WTC11 (cell line): Measurements from ENCODE around the gene SLC7A6OS. TPM values are rescaled to one million over a fixed set of nuclear protein-coding genes. Genes with fewer than 3 reads are reported as not detected.

ENCODE experiments used
- ATAC-seq: fragments of 200-7000 bp; cut with Tn5 transposase; 2 replicates; pipeline ENCODE4 v1.10.0; 2021; ENCODE audit warnings: mild to moderate bottlenecking, moderate library complexity
- CTCF ChIA-PET: fragments of 300-600 bp; sonication (Branson Sonifier 250); formaldehyde crosslinking; loops from one replicate; lab custom pipeline; 2021; ENCODE audit warnings: antibody characterized with exemption; lab: Charles Lee
- POLR2A ChIA-PET: fragments of 350-600 bp; sonication (Branson Sonifier 250); formaldehyde crosslinking; loops from one replicate; lab custom pipeline; 2021; ENCODE audit warnings: antibody characterized with exemption; lab: Charles Lee
- DNase-seq: peaks from one replicate; pipeline ENCODE4 v3.0.0; 2021; ENCODE audit warnings: low spot score
- H3K27ac Mint-ChIP-seq: 2 replicates; pipeline ENCODE4 v1.8.0; 2021; ENCODE audit warnings: mixed read lengths
- H3K27me3 Mint-ChIP-seq: 2 replicates; pipeline ENCODE4 v1.8.0; 2021; ENCODE audit warnings: low read depth, mild to moderate bottlenecking, moderate library complexity, mixed read lengths
- H3K36me3 Mint-ChIP-seq: 2 replicates; pipeline ENCODE4 v1.8.0; 2021; ENCODE audit warnings: mixed read lengths
- H3K4me1 Mint-ChIP-seq: 2 replicates; pipeline ENCODE4 v1.8.0; 2022; ENCODE audit warnings: mixed read lengths
- H3K4me3 Mint-ChIP-seq: 2 replicates; pipeline ENCODE4 v1.8.0; 2021; ENCODE audit warnings: mild to moderate bottlenecking, moderate library complexity, mixed read lengths
- H3K9me3 Mint-ChIP-seq: 2 replicates; pipeline ENCODE4 v1.8.0; 2021; ENCODE audit warnings: mixed read lengths
- ELF4 ChIP-seq: sonication (generic); formaldehyde crosslinking; IDR thresholded peaks from 2 replicates; pipeline ENCODE4 v1.8.1; 2022; ENCODE audit warnings: low read depth, mild to moderate bottlenecking, moderate library complexity, missing genetic modification reagents
- GABPB1 ChIP-seq: sonication (generic); formaldehyde crosslinking; IDR thresholded peaks from 2 replicates; pipeline ENCODE4 v1.8.1; 2023; ENCODE audit warnings: mild to moderate bottlenecking, missing genetic modification reagents
- GTF2I ChIP-seq: fragments of 250-450 bp; sonication (Bioruptor Pico); conservative IDR thresholded peaks from 2 replicates; pipeline ENCODE4 v1.4.0; 2021; ENCODE audit warnings: mild to moderate bottlenecking
- JUN ChIP-seq: sonication (generic); formaldehyde crosslinking; IDR thresholded peaks from 2 replicates; pipeline ENCODE4 v1.8.0; 2023; ENCODE audit warnings: mild to moderate bottlenecking, missing genetic modification reagents
- PRRX2 ChIP-seq: fragments of 250-450 bp; sonication (Bioruptor Pico); IDR thresholded peaks from 2 replicates; pipeline ENCODE4 v1.8.0; 2021; ENCODE audit warnings: mild to moderate bottlenecking
- SMAD4 ChIP-seq: sonication (generic); formaldehyde crosslinking; IDR thresholded peaks from 2 replicates; pipeline ENCODE4 v1.8.0; 2022; ENCODE audit warnings: mild to moderate bottlenecking, missing genetic modification reagents
- SOX15 ChIP-seq: fragments of 250-450 bp; sonication (Bioruptor Pico); IDR thresholded peaks from 2 replicates; pipeline ENCODE4 v1.9.0; 2021; ENCODE audit warnings: mild to moderate bottlenecking
- ZNF121 ChIP-seq: sonication (generic); formaldehyde crosslinking; IDR thresholded peaks from 2 replicates; pipeline ENCODE4 v1.8.0; 2023; ENCODE audit warnings: missing genetic modification reagents
- total RNA-seq: library from RNA; stranded (reverse); gene quantifications from 3 replicates; pipeline ENCODE4 v1.2.3, GENCODE V29; 2021
- TF ChIP-seq, protein P1 (sequence below): sonication (generic); formaldehyde crosslinking; IDR thresholded peaks from 2 replicates; pipeline ENCODE4 v1.8.0; 2023; ENCODE audit warnings: mild to moderate bottlenecking, missing genetic modification reagents
- TF ChIP-seq, protein P2 (sequence below): sonication (generic); formaldehyde crosslinking; IDR thresholded peaks from 2 replicates; pipeline ENCODE4 v1.8.1; 2022; ENCODE audit warnings: low read depth, mild to moderate bottlenecking, moderate library complexity, missing genetic modification reagents, borderline replicate concordance
- TF ChIP-seq, protein P3 (sequence below): fragments of 250-450 bp; sonication (Bioruptor Pico); conservative IDR thresholded peaks from 2 replicates; pipeline ENCODE4 v1.9.0; 2021; ENCODE audit warnings: mild to moderate bottlenecking
- TF ChIP-seq, protein P4 (sequence below): sonication (generic); formaldehyde crosslinking; IDR thresholded peaks from 2 replicates; pipeline ENCODE4 v1.8.1; 2023; ENCODE audit warnings: mild to moderate bottlenecking, missing genetic modification reagents
- TF ChIP-seq, protein P5 (sequence below): sonication (generic); formaldehyde crosslinking; IDR thresholded peaks from 2 replicates; pipeline ENCODE4 v1.8.0; 2022; ENCODE audit warnings: missing genetic modification reagents
- TF ChIP-seq, protein P6 (sequence below): sonication (generic); formaldehyde crosslinking; IDR thresholded peaks from 2 replicates; pipeline ENCODE4 v1.8.0; 2022; ENCODE audit warnings: mild to moderate bottlenecking, missing genetic modification reagents
- TF ChIP-seq, protein P7 (sequence below): sonication (generic); formaldehyde crosslinking; IDR thresholded peaks from 2 replicates; pipeline ENCODE4 v1.8.0; 2022; ENCODE audit warnings: mild to moderate bottlenecking, missing genetic modification reagents
- TF ChIP-seq, protein P8 (sequence below): fragments of 250-450 bp; sonication (Bioruptor Pico); IDR thresholded peaks from 2 replicates; pipeline ENCODE4 v1.9.0; 2021; ENCODE audit warnings: mild to moderate bottlenecking

SLC7A6OS gene
- total RNA-seq, 1 experiment from 2014 or later, result 22.6 TPM

DNA sequence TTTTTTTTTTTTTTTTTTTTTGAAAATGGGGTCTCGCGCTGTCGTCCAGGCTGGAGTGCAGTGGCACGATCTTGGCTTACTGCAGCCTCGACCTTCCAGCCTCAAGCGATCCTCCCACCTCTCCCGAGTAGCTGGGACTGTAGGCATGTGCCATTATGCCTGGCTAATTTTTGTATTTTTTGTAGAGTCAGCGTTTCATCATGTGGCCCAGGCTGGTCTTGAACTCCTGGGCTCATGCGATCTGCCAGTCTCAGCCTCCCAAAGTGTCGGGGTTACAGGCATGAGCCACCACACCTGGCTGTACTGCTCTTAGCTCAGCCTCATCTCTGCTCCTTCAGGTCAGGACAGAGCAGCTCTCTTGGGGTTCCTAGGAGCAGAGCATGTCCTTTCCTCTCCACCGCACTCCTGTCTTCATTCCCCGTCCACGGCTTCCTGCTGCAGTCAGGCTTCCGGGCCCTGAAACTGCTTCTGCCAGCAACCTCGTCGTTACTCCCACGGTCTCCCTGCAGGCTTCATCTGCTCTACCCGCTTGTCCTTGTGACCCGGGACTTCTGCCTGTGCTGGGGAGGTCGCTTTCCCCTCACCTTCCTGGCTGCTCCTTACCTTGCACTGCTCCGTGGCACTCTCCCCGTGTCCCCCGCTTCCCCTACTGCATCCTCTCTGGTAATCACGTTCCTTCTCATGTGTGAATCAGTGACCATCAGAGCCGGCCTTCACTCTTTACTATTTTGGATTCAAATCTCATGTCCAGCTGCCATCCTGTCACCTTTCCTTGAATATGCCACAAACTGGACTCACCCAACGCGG, 38.1 kb upstream of the SLC7A6OS start (continued):
- TF ChIP-seq, protein P1, sequence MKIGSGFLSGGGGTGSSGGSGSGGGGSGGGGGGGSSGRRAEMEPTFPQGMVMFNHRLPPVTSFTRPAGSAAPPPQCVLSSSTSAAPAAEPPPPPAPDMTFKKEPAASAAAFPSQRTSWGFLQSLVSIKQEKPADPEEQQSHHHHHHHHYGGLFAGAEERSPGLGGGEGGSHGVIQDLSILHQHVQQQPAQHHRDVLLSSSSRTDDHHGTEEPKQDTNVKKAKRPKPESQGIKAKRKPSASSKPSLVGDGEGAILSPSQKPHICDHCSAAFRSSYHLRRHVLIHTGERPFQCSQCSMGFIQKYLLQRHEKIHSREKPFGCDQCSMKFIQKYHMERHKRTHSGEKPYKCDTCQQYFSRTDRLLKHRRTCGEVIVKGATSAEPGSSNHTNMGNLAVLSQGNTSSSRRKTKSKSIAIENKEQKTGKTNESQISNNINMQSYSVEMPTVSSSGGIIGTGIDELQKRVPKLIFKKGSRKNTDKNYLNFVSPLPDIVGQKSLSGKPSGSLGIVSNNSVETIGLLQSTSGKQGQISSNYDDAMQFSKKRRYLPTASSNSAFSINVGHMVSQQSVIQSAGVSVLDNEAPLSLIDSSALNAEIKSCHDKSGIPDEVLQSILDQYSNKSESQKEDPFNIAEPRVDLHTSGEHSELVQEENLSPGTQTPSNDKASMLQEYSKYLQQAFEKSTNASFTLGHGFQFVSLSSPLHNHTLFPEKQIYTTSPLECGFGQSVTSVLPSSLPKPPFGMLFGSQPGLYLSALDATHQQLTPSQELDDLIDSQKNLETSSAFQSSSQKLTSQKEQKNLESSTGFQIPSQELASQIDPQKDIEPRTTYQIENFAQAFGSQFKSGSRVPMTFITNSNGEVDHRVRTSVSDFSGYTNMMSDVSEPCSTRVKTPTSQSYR (CRISPR knock-in tag), result no peak
- TF ChIP-seq GTF2I (no peak), SMAD4 (CRISPR knock-in tag) (no peak), PRRX2 (CRISPR knock-in tag) (no peak), SOX15 (no peak), ZNF121 (no peak)
- TF ChIP-seq, protein P2, sequence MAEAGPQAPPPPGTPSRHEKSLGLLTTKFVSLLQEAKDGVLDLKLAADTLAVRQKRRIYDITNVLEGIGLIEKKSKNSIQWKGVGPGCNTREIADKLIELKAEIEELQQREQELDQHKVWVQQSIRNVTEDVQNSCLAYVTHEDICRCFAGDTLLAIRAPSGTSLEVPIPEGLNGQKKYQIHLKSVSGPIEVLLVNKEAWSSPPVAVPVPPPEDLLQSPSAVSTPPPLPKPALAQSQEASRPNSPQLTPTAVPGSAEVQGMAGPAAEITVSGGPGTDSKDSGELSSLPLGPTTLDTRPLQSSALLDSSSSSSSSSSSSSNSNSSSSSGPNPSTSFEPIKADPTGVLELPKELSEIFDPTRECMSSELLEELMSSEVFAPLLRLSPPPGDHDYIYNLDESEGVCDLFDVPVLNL (CRISPR knock-in tag), result no peak
- TF ChIP-seq, protein P3, sequence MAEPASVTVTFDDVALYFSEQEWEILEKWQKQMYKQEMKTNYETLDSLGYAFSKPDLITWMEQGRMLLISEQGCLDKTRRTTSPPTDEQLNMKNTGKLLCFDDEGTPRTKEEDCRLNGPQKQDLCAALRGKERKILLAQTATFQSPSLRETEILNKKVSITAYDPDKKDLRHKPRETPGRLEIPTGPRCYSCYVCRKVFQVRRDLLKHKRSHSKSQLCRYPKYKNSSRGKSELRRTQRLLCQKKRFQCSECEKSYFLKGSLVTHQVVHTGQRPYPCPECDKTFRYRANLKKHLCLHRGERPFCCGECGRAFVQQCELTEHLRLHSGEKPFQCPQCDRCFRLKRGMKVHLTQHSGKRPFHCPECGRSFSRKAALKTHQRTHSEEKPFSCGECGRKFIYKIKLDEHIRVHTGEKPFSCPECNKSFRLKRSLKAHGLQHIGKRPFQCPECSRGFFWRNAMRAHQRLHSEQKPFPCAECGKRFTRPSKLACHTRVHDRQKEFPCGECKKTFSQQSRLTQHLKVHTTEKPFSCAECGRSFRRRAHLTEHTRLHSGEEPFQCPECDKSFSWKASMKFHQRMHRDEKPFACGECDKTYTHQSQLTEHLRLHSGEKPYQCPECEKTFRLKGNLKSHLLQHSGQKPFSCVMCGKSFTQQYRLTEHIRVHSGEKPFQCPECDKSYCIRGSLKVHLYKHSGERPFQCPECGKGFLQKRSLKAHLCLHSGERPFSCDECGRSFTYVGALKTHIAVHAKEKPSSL, result no peak
- TF ChIP-seq, protein P4, sequence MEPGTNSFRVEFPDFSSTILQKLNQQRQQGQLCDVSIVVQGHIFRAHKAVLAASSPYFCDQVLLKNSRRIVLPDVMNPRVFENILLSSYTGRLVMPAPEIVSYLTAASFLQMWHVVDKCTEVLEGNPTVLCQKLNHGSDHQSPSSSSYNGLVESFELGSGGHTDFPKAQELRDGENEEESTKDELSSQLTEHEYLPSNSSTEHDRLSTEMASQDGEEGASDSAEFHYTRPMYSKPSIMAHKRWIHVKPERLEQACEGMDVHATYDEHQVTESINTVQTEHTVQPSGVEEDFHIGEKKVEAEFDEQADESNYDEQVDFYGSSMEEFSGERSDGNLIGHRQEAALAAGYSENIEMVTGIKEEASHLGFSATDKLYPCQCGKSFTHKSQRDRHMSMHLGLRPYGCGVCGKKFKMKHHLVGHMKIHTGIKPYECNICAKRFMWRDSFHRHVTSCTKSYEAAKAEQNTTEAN (CRISPR knock-in tag), result no peak
- TF ChIP-seq, protein P5, sequence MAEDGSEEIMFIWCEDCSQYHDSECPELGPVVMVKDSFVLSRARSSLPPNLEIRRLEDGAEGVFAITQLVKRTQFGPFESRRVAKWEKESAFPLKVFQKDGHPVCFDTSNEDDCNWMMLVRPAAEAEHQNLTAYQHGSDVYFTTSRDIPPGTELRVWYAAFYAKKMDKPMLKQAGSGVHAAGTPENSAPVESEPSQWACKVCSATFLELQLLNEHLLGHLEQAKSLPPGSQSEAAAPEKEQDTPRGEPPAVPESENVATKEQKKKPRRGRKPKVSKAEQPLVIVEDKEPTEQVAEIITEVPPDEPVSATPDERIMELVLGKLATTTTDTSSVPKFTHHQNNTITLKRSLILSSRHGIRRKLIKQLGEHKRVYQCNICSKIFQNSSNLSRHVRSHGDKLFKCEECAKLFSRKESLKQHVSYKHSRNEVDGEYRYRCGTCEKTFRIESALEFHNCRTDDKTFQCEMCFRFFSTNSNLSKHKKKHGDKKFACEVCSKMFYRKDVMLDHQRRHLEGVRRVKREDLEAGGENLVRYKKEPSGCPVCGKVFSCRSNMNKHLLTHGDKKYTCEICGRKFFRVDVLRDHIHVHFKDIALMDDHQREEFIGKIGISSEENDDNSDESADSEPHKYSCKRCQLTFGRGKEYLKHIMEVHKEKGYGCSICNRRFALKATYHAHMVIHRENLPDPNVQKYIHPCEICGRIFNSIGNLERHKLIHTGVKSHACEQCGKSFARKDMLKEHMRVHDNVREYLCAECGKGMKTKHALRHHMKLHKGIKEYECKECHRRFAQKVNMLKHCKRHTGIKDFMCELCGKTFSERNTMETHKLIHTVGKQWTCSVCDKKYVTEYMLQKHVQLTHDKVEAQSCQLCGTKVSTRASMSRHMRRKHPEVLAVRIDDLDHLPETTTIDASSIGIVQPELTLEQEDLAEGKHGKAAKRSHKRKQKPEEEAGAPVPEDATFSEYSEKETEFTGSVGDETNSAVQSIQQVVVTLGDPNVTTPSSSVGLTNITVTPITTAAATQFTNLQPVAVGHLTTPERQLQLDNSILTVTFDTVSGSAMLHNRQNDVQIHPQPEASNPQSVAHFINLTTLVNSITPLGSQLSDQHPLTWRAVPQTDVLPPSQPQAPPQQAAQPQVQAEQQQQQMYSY, result no peak
- TF ChIP-seq, protein P6, sequence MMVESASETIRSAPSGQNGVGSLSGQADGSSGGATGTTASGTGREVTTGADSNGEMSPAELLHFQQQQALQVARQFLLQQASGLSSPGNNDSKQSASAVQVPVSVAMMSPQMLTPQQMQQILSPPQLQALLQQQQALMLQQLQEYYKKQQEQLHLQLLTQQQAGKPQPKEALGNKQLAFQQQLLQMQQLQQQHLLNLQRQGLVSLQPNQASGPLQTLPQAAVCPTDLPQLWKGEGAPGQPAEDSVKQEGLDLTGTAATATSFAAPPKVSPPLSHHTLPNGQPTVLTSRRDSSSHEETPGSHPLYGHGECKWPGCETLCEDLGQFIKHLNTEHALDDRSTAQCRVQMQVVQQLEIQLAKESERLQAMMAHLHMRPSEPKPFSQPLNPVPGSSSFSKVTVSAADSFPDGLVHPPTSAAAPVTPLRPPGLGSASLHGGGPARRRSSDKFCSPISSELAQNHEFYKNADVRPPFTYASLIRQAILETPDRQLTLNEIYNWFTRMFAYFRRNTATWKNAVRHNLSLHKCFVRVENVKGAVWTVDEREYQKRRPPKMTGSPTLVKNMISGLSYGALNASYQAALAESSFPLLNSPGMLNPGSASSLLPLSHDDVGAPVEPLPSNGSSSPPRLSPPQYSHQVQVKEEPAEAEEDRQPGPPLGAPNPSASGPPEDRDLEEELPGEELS, result no peak
- TF ChIP-seq, all 79 proteins: peak for 0

DNA sequence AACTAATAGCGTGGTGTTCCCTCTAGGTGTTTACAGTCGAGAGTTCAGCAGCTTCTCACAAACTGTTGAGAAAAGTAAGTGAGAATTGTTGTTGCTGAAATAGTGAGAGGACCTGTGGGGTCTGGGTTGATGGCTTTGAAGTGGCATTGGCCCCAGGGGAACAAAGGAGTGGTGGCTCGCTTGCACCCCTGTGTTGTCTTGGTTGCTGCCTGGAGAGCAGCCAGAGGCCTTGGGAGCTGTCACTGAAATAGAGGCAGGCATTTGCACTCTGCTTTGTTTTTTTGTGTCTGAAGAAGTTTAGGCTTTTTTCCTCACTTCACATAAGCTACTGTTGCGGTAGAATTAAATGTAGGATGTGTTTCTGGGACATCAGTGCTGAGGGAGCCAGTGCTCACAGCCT, 36.9 kb upstream of the SLC7A6OS start:
- Mint-ChIP-seq H3K27me3 (no peaks in the 10 kb centered on the region), H3K9me3 (no peaks in the 10 kb centered on the region), H3K4me3 (no peak overlapping the region), H3K27ac (peak overlapping the region; percentile 36; the same call in 1 of the 2 replicates), H3K4me1 (0 out of 2 replicates have a peak, but pooled peaks cover 1% of the 10 kb centered on the region), H3K36me3 (peaks cover 41% of the 10 kb centered on the region)
- ChIA-PET CTCF (interaction anchor here (0.6 to 0.7 kb wide), 2 partner anchors 19 to 84 kb away, joined by 4 to 5 read pairs; partner anchors contain the start of gene SLC7A6), POLR2A (interaction anchor here (0.6 kb wide), 1 partner anchor 326 kb away, joined by 3 read pairs; no protein-coding TSS in a partner anchor)
- TF ChIP-seq, protein P7, sequence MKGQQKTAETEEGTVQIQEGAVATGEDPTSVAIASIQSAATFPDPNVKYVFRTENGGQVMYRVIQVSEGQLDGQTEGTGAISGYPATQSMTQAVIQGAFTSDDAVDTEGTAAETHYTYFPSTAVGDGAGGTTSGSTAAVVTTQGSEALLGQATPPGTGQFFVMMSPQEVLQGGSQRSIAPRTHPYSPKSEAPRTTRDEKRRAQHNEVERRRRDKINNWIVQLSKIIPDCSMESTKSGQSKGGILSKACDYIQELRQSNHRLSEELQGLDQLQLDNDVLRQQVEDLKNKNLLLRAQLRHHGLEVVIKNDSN, result no peak
- TF ChIP-seq GABPB1, result no peak
- TF ChIP-seq PRRX2 (CRISPR knock-in tag), result no peak
- no peak for TF ChIP-seq ELF4 (CRISPR knock-in tag)
- TF ChIP-seq JUN (CRISPR knock-in tag), result no peak
- TF ChIP-seq, protein P8, sequence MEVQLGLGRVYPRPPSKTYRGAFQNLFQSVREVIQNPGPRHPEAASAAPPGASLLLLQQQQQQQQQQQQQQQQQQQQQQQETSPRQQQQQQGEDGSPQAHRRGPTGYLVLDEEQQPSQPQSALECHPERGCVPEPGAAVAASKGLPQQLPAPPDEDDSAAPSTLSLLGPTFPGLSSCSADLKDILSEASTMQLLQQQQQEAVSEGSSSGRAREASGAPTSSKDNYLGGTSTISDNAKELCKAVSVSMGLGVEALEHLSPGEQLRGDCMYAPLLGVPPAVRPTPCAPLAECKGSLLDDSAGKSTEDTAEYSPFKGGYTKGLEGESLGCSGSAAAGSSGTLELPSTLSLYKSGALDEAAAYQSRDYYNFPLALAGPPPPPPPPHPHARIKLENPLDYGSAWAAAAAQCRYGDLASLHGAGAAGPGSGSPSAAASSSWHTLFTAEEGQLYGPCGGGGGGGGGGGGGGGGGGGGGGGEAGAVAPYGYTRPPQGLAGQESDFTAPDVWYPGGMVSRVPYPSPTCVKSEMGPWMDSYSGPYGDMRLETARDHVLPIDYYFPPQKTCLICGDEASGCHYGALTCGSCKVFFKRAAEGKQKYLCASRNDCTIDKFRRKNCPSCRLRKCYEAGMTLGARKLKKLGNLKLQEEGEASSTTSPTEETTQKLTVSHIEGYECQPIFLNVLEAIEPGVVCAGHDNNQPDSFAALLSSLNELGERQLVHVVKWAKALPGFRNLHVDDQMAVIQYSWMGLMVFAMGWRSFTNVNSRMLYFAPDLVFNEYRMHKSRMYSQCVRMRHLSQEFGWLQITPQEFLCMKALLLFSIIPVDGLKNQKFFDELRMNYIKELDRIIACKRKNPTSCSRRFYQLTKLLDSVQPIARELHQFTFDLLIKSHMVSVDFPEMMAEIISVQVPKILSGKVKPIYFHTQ (CRISPR knock-in tag), result no peak
- no peak for ATAC-seq
- no peak for DNase-seq
